Endodermal cell (in vitro differentiated cells): ENCODE results near the gene UBE2H. TPM values are rescaled to one million over a fixed set of nuclear protein-coding genes. Genes with fewer than 3 reads are reported as not detected.
A peak's percentile ranks its signal among the peaks of the same experiment; 100 is the strongest.

Experiments
- DNase-seq: peaks from one replicate; pipeline ENCODE4 v3.0.0-alpha.2; 2017
- H3K27ac ChIP-seq: 2 replicates; pipeline ENCODE4 v1.5.1; 2013; ENCODE audit warnings: mild to moderate bottlenecking, low read depth, low read length, moderate library complexity
- H3K27me3 ChIP-seq: 2 replicates; pipeline ENCODE4 v1.6.1; 2013; ENCODE audit warnings: mild to moderate bottlenecking, low read length, moderate library complexity; ENCODE audit not compliant: insufficient read depth, control insufficient read depth, poor library complexity, severe bottlenecking
- H3K36me3 ChIP-seq: 2 replicates; pipeline ENCODE4 v1.7.0; 2013; ENCODE audit warnings: mild to moderate bottlenecking, low read length, moderate library complexity; ENCODE audit not compliant: control insufficient read depth, insufficient read depth
- H3K4me1 ChIP-seq: one replicate; pipeline ENCODE4 v1.7.0; 2013; ENCODE audit warnings: low read length; ENCODE audit not compliant: control insufficient read depth, insufficient read depth
- H3K4me3 ChIP-seq: 2 replicates; pipeline ENCODE4 v1.5.1; 2013; ENCODE audit warnings: mild to moderate bottlenecking, low read length, moderate library complexity
- H3K9ac ChIP-seq: 2 replicates; pipeline ENCODE4 v1.6.1; 2013; ENCODE audit warnings: mild to moderate bottlenecking, low read length, moderate library complexity; ENCODE audit not compliant: poor library complexity, severe bottlenecking; ENCODE audit errors: extremely low read depth
- H3K9me3 ChIP-seq: 2 replicates; pipeline ENCODE4 v1.6.1; 2013; ENCODE audit warnings: mild to moderate bottlenecking, low read length, moderate library complexity; ENCODE audit not compliant: control insufficient read depth
- H3K27ac Mint-ChIP-seq: 2 replicates; pipeline ENCODE4 v1.8.0; 2020; ENCODE audit warnings: mixed read lengths
- H3K27me3 Mint-ChIP-seq: 2 replicates; pipeline ENCODE4 v1.8.0; 2021; ENCODE audit warnings: mild to moderate bottlenecking, mixed read lengths; ENCODE audit not compliant: insufficient read depth
- H3K36me3 Mint-ChIP-seq: 2 replicates; pipeline ENCODE4 v1.8.0; 2020; ENCODE audit warnings: low read depth, mixed read lengths
- H3K4me1 Mint-ChIP-seq: 2 replicates; pipeline ENCODE4 v1.8.0; 2020; ENCODE audit warnings: mixed read lengths
- H3K4me3 Mint-ChIP-seq: 2 replicates; pipeline ENCODE4 v1.8.0; 2020; ENCODE audit warnings: mild to moderate bottlenecking, moderate library complexity, mixed read lengths
- H3K9me3 Mint-ChIP-seq: 2 replicates; pipeline ENCODE4 v1.8.0; 2020; ENCODE audit warnings: mild to moderate bottlenecking, mixed read lengths
- CTCF ChIP-seq: fragments of 200-600 bp; sonication (generic); conservative IDR thresholded peaks from 2 replicates; pipeline ENCODE4 v1.5.0; 2021; ENCODE audit warnings: antibody characterized with exemption, mild to moderate bottlenecking
- WGBS, 2 experiments: methylation state at CpG; one replicate each; pipeline versions ENCODE4 v1.1.5 to v1.1.7; 2013; ENCODE audit warnings: missing lambda C conversion rate in 2 of 2, mixed read lengths in 1 of 2; ENCODE audit not compliant: insufficient coverage in 1 of 2, insufficient read length in 1 of 2; 5-methylcytosine and 5-hydroxymethylcytosine counted together
- total RNA-seq, 2 donors: library from RNA; stranded (reverse); fragmentation: NEBNext Ultra II Directional in 1 of 2; extraction: Animal tissue kit (Norgen Biotek cat#: 25700) in 1 of 2; gene quantifications; 2 replicates in 1 of 2; 3 replicates in 1 of 2; pipeline ENCODE4 v1.2.1, GENCODE V29; 2021

Gene UBE2H
- total RNA-seq, 2 donors from 2014 or later, result 74.5 to 74.7 TPM

- H3K9ac ChIP-seq, result peak overlapping the region; percentile 65
- no peaks in the 10 kb centered on the region for H3K9me3 ChIP-seq
- H3K4me3 ChIP-seq, result peak overlapping the region; percentile 39
- TF ChIP-seq CTCF, result peak; percentile 93
- H3K27ac ChIP-seq, result peak overlapping the region; percentile 84
- DNase-seq, result peak; percentile 89
- Mint-ChIP-seq H3K36me3 (peaks cover 35% of the 10 kb centered on the region), H3K27ac (peak overlapping the region; percentile 92), H3K4me1 (peaks cover 26% of the 10 kb centered on the region), H3K27me3 (peaks cover 33% of the 10 kb centered on the region), H3K4me3 (peak overlapping the region; percentile 26), H3K9me3 (no peaks in the 10 kb centered on the region)
- WGBS, 2 experiments, result 23 to 28% methylated on average over 20 to 22 of the region's 22 CpGs
- no peaks in the 10 kb centered on the region for H3K27me3 ChIP-seq
- peaks cover 16% of the 10 kb centered on the region for H3K4me1 ChIP-seq
- peaks cover 23% of the 10 kb centered on the region for H3K36me3 ChIP-seq
Observed at GRCh38 chr7:129829737-129830631, 122.8 kb downstream of the UBE2H start.

GRCh38 chr7:129828989-129829736 is 123.6 kb downstream of the UBE2H start:
- Histone ChIP-seq H3K9ac (peak overlapping the region; percentile 65), H3K36me3 (peaks cover 17% of the 10 kb centered on the region), H3K4me1 (peaks cover 16% of the 10 kb centered on the region), H3K4me3 (peak overlapping the region; percentile 39), H3K27ac (peak overlapping the region; percentile 84), H3K9me3 (no peaks in the 10 kb centered on the region), H3K27me3 (no peaks in the 10 kb centered on the region)
- H3K36me3 Mint-ChIP-seq, result peaks cover 28% of the 10 kb centered on the region
- H3K27ac Mint-ChIP-seq, result peak overlapping the region; percentile 92
- peak; percentile 40 for TF ChIP-seq CTCF
- H3K4me1 Mint-ChIP-seq, result peaks cover 26% of the 10 kb centered on the region
- WGBS, 2 experiments, result 93 to 94% methylated on average over 6 to 12 of the region's 12 CpGs
- H3K27me3 Mint-ChIP-seq, result peaks cover 33% of the 10 kb centered on the region
- H3K4me3 Mint-ChIP-seq, result no peak overlapping the region
- H3K9me3 Mint-ChIP-seq, result no peaks in the 10 kb centered on the region
- peak; percentile 64 for DNase-seq

GRCh38 chr7:129828078-129828762 is 124.5 kb downstream of the UBE2H start:
- Histone ChIP-seq H3K9me3 (no peaks in the 10 kb centered on the region), H3K27me3 (no peaks in the 10 kb centered on the region), H3K27ac (no peak overlapping the region), H3K36me3 (peaks cover 7% of the 10 kb centered on the region), H3K4me3 (no peak overlapping the region), H3K9ac (no peak overlapping the region), H3K4me1 (peaks cover 16% of the 10 kb centered on the region)
- H3K9me3 Mint-ChIP-seq, result no peaks in the 10 kb centered on the region
- DNase-seq, result peak; percentile 44
- H3K4me3 Mint-ChIP-seq, result no peak overlapping the region
- peaks cover 33% of the 10 kb centered on the region for H3K27me3 Mint-ChIP-seq
- H3K36me3 Mint-ChIP-seq, result peaks cover 19% of the 10 kb centered on the region
- peaks cover 26% of the 10 kb centered on the region for H3K4me1 Mint-ChIP-seq
- 92 to 96% methylated on average over 17 to 18 of the region's 18 CpGs for WGBS, 2 experiments
- H3K27ac Mint-ChIP-seq, result peak overlapping the region; percentile 6
- no peak for TF ChIP-seq CTCF
